Activated CD8-positive, alpha-beta T cell treated with anti-CD3 and anti-CD28 coated beads, Interleukin-2, amount 10 ng/mL, durations not matched to agents 7 days and 5 days (primary cell): Measurements from ENCODE around the gene WDPCP. TPM values are rescaled to one million over a fixed set of nuclear protein-coding genes. Genes with fewer than 3 reads are reported as not detected.
A peak's percentile ranks its signal among the peaks of the same experiment; 100 is the strongest.

Experiments used
- ATAC-seq: fragments of 150-1000 bp; cut with Tn5 transposase; one replicate; pipeline ENCODE4 v1.10.0; 2021; ENCODE audit warnings: moderate library complexity
- CTCF ChIA-PET: fragments of 350-600 bp; sonication (Branson Sonifier 250); formaldehyde crosslinking; loops from one replicate; lab custom pipeline; 2021; ENCODE audit warnings: antibody characterized with exemption; lab: Charles Lee
- POLR2A ChIA-PET: fragments of 350-600 bp; sonication (Branson Sonifier 250); formaldehyde crosslinking; loops from one replicate; lab custom pipeline; 2021; ENCODE audit warnings: antibody characterized with exemption; lab: Charles Lee
- DNase-seq: peaks from one replicate; pipeline ENCODE4 v3.0.0-alpha.2; 2020
- H3K27ac Mint-ChIP-seq: one replicate; pipeline ENCODE4 v1.8.0; 2021; ENCODE audit warnings: mild to moderate bottlenecking, mixed read lengths
- H3K27me3 Mint-ChIP-seq: one replicate; pipeline ENCODE4 v1.8.0; 2021; ENCODE audit warnings: low read depth, mixed read lengths
- H3K36me3 Mint-ChIP-seq: one replicate; pipeline ENCODE4 v1.8.0; 2021; ENCODE audit warnings: low read depth, mixed read lengths
- H3K4me1 Mint-ChIP-seq: one replicate; pipeline ENCODE4 v1.8.0; 2021; ENCODE audit warnings: low read depth, mixed read lengths
- H3K4me3 Mint-ChIP-seq: one replicate; pipeline ENCODE4 v1.8.0; 2021; ENCODE audit warnings: mild to moderate bottlenecking, mixed read lengths
- H3K9me3 Mint-ChIP-seq: one replicate; pipeline ENCODE4 v1.8.0; 2022; ENCODE audit warnings: mixed read lengths; ENCODE audit not compliant: insufficient read depth
- total RNA-seq, 2 experiments: library from RNA; stranded (reverse); gene quantifications; one replicate each; pipeline ENCODE4 v1.2.3, GENCODE V29; 2021

WDPCP gene
- total RNA-seq, 2 experiments from 2014 or later, result 7.6 to 8.8 TPM

DNA sequence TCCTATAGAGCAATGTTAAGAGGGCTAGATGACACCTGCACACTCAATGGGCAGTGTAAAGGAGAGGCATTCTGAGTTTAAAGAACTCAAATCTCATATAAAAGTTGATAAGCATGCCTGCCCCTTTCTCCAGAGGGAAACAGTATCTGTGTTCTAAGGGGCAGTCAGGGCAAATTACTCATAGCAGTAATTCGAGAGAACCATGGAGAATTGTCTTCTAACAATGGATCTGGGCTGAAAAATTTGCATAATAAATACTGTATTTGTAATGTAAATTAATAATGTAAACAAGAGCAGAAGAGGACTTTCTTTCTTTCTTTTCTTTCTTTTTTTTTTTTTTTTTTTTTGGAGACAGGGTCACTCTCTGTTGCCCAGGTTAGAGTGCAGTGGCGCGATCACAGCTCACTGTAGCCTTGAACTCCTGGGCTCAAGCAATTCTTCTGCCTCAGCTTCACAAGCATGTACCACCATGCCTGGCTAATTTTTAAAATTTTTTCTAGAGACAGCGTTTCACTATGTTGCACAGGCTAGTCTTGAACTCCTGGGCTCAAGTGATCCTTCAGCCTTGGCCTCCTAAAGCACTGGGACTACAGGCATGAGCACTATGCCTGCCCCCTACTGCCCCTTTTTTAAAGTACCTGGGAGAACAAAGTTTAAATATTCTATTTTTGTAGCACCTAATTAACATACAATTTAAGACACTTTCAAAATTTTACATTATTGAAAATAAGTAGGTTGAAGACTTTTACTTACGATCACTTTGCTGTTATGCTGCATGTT lies 467.0 kb downstream of the WDPCP start:
- ChIA-PET POLR2A (no interaction called here), CTCF (no interaction called here)
- ATAC-seq (no peak), DNase-seq (no peak)
- Mint-ChIP-seq H3K9me3 (peaks cover 4% of the 10 kb centered on the region), H3K36me3 (no peaks in the 10 kb centered on the region), H3K4me1 (no peaks in the 10 kb centered on the region), H3K27ac (no peak overlapping the region), H3K4me3 (no peak overlapping the region), H3K27me3 (no peaks in the 10 kb centered on the region)

DNA sequence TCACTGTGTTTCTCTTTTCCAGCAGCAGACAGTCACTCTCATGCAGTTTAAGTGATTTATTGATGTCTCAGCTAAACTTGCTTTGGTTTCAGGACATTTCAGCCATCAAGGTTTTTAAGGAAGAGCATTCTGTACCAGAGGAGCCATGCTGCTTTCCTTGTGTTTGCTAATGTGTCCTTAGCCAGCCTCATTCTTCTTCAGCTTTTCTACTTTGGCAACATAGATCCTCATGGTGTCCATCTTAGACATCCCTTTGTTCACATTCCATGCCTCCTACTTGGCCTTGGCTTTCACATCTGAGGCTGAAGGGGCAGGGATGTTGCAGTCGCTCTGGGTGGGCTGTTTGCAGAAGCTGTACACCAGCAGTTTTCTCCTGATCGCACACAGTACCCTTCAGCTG lies 469.5 kb downstream of the WDPCP start:
- CTCF ChIA-PET, result no interaction called here
- Mint-ChIP-seq H3K36me3 (no peaks in the 10 kb centered on the region), H3K4me1 (no peaks in the 10 kb centered on the region), H3K27me3 (no peaks in the 10 kb centered on the region), H3K9me3 (peaks cover 4% of the 10 kb centered on the region), H3K4me3 (no peak overlapping the region), H3K27ac (no peak overlapping the region)
- no peak for DNase-seq
- POLR2A ChIA-PET, result no interaction called here
- no peak for ATAC-seq

GRCh38 chr2:63104482-63104881 lies 483.8 kb downstream of the WDPCP start:
- POLR2A ChIA-PET, result no interaction called here

GRCh38 chr2:63101954-63102353 lies 486.3 kb downstream of the WDPCP start:
- Mint-ChIP-seq H3K27ac (no peak overlapping the region), H3K4me1 (no peaks in the 10 kb centered on the region), H3K4me3 (no peak overlapping the region), H3K27me3 (peaks cover 3% of the 10 kb centered on the region), H3K9me3 (peaks cover 17% of the 10 kb centered on the region), H3K36me3 (no peaks in the 10 kb centered on the region)
- POLR2A ChIA-PET, result no interaction called here
- CTCF ChIA-PET, result no interaction called here
- DNase-seq (no peak), ATAC-seq (no peak)

More at GRCh38 chr2:63104482-63104881, 483.8 kb downstream of the WDPCP start:
- ATAC-seq (no peak), DNase-seq (no peak)
- H3K36me3 Mint-ChIP-seq, result no peaks in the 10 kb centered on the region
- peaks cover 3% of the 10 kb centered on the region for H3K27me3 Mint-ChIP-seq
- no peak overlapping the region for H3K4me3 Mint-ChIP-seq
- no peaks in the 10 kb centered on the region for H3K4me1 Mint-ChIP-seq
- peaks cover 17% of the 10 kb centered on the region for H3K9me3 Mint-ChIP-seq
- H3K27ac Mint-ChIP-seq, result no peak overlapping the region
- CTCF ChIA-PET, result no interaction called here

- no peak overlapping the region for H3K27ac Mint-ChIP-seq
- ATAC-seq (no peak), DNase-seq (no peak)
- H3K4me1 Mint-ChIP-seq, result no peaks in the 10 kb centered on the region
- H3K9me3 Mint-ChIP-seq, result peaks cover 4% of the 10 kb centered on the region
- POLR2A ChIA-PET, result no interaction called here
- peaks cover 3% of the 10 kb centered on the region for H3K27me3 Mint-ChIP-seq
- no peaks in the 10 kb centered on the region for H3K36me3 Mint-ChIP-seq
- no peak overlapping the region for H3K4me3 Mint-ChIP-seq
- CTCF ChIA-PET, result no interaction called here
These were observed 489.2 kb downstream of the WDPCP start for GRCh38 chr2:63099032-63099431.

GRCh38 chr2:63096491-63096890 lies 491.8 kb downstream of the WDPCP start:
- ATAC-seq (no peak), DNase-seq (no peak)
- no peak overlapping the region for H3K27ac Mint-ChIP-seq
- no peaks in the 10 kb centered on the region for H3K27me3 Mint-ChIP-seq
- no peak overlapping the region for H3K4me3 Mint-ChIP-seq
- H3K36me3 Mint-ChIP-seq, result no peaks in the 10 kb centered on the region
- no peaks in the 10 kb centered on the region for H3K4me1 Mint-ChIP-seq
- H3K9me3 Mint-ChIP-seq, result no peaks in the 10 kb centered on the region
- CTCF ChIA-PET, result no interaction called here
- POLR2A ChIA-PET, result no interaction called here

DNA sequence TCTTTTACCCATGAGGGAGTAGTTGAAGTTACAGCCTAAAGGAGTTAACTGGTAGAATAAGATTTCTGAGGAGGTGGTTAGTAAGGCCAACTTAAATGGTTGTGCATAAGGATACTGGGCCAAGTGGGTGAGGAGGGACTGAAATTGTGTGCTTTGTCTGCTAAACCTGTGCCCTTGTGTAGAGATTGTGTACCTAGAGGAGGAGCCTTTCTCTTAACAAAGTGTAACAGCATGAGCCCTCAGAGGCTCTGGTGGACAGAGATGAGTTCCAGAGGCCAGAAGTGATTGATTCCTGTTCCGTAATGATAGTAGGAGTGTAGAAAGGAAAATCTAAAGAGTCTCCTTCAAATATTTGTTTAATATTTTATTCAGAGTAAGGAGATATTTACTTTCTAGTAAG lies 494.8 kb downstream of the WDPCP start:
- ChIA-PET CTCF (no interaction called here), POLR2A (no interaction called here)
- no peak for DNase-seq
- no peaks in the 10 kb centered on the region for H3K27me3 Mint-ChIP-seq
- H3K27ac Mint-ChIP-seq, result no peak overlapping the region
- H3K4me1 Mint-ChIP-seq, result no peaks in the 10 kb centered on the region
- H3K4me3 Mint-ChIP-seq, result no peak overlapping the region
- H3K9me3 Mint-ChIP-seq, result no peaks in the 10 kb centered on the region
- no peaks in the 10 kb centered on the region for H3K36me3 Mint-ChIP-seq
- no peak for ATAC-seq

DNA sequence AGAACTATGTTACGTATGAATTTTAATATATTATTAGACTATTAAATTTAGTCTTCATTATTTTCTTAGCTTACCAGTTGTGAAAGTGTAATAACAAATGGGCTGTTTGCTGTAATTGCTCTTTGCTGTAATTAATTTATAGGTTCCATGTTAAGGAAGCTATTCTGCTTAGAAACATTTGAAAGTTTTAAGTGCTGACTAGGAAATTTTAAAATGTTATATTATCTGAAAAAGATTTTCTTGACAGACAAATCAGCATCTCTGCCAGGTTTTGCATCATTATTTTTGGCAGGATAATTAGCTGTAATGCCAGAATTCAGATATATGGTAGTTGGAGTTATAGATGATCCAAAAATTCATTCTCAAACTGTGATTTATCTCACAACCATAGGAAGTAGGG lies 495.4 kb downstream of the WDPCP start:
- ATAC-seq (no peak), DNase-seq (no peak)
- CTCF ChIA-PET, result no interaction called here
- H3K27ac Mint-ChIP-seq, result no peak overlapping the region
- H3K9me3 Mint-ChIP-seq, result no peaks in the 10 kb centered on the region
- POLR2A ChIA-PET, result no interaction called here
- H3K27me3 Mint-ChIP-seq, result no peaks in the 10 kb centered on the region
- no peaks in the 10 kb centered on the region for H3K36me3 Mint-ChIP-seq
- no peaks in the 10 kb centered on the region for H3K4me1 Mint-ChIP-seq
- H3K4me3 Mint-ChIP-seq, result no peak overlapping the region

GRCh38 chr2:63092401-63092800 lies 495.9 kb downstream of the WDPCP start:
- POLR2A ChIA-PET, result no interaction called here
- H3K27ac Mint-ChIP-seq, result no peak overlapping the region
- ATAC-seq, result no peak
- no peaks in the 10 kb centered on the region for H3K27me3 Mint-ChIP-seq
- no peak for DNase-seq
- no peaks in the 10 kb centered on the region for H3K9me3 Mint-ChIP-seq
- CTCF ChIA-PET, result no interaction called here
- H3K36me3 Mint-ChIP-seq, result no peaks in the 10 kb centered on the region
- no peak overlapping the region for H3K4me3 Mint-ChIP-seq
- H3K4me1 Mint-ChIP-seq, result no peaks in the 10 kb centered on the region

DNA sequence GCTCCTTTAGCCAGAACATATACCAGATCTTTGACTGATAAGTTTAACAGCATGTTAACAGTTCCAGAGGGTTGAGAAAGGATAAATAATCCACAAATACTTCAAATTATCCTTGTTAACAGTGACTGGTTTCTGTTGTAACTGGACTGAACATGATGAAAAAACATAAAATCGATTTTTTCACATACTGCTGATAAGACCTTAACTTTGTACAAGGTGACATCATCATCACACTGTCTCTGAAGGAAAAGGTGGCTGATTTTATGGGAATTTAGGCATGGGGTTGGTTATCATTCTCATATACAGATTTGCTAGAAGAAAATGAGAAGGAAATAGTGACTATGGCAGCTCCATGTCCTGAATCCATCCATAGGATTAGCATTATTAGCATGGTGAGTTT lies 501.6 kb downstream of the WDPCP start:
- ChIA-PET CTCF (no interaction called here), POLR2A (no interaction called here)
- peaks cover 9% of the 10 kb centered on the region for H3K27me3 Mint-ChIP-seq
- no peak for ATAC-seq
- H3K36me3 Mint-ChIP-seq, result no peaks in the 10 kb centered on the region
- no peaks in the 10 kb centered on the region for H3K9me3 Mint-ChIP-seq
- H3K27ac Mint-ChIP-seq, result no peak overlapping the region
- DNase-seq, result no peak
- H3K4me3 Mint-ChIP-seq, result no peak overlapping the region
- H3K4me1 Mint-ChIP-seq, result no peaks in the 10 kb centered on the region

- DNase-seq (no peak), ATAC-seq (no peak)
- H3K27me3 Mint-ChIP-seq, result peaks cover 13% of the 10 kb centered on the region
- H3K9me3 Mint-ChIP-seq, result no peaks in the 10 kb centered on the region
- H3K4me1 Mint-ChIP-seq, result peaks cover 3% of the 10 kb centered on the region
- H3K27ac Mint-ChIP-seq, result no peak overlapping the region
- CTCF ChIA-PET, result no interaction called here
- no peaks in the 10 kb centered on the region for H3K36me3 Mint-ChIP-seq
- no peak overlapping the region for H3K4me3 Mint-ChIP-seq
- POLR2A ChIA-PET, result no interaction called here
These were observed 506.9 kb downstream of the WDPCP start for GRCh38 chr2:63081404-63081803.

GRCh38 chr2:63078852-63079606 lies 509.2 kb downstream of the WDPCP start:
- no peak overlapping the region for H3K27ac Mint-ChIP-seq
- H3K36me3 Mint-ChIP-seq, result no peaks in the 10 kb centered on the region
- DNase-seq (peak; percentile 32), ATAC-seq (no peak)
- POLR2A ChIA-PET, result no interaction called here
- H3K27me3 Mint-ChIP-seq, result peaks cover 13% of the 10 kb centered on the region
- H3K9me3 Mint-ChIP-seq, result no peaks in the 10 kb centered on the region
- no peak overlapping the region for H3K4me3 Mint-ChIP-seq
- H3K4me1 Mint-ChIP-seq, result peaks cover 3% of the 10 kb centered on the region
- CTCF ChIA-PET, result interaction anchor here (1.5 to 2.4 kb wide), 2 partner anchors 24 to 346 kb away, joined by 3 to 10 read pairs; no protein-coding TSS in a partner anchor
